Activated CD4-positive, alpha-beta T cell treated with anti-CD3 and anti-CD28 coated beads, Interleukin-2, amount 10 ng/mL, durations not matched to agents 7 days and 5 days (primary cell): Measurements from ENCODE around the gene TSFM. TPM values are rescaled to one million over a fixed set of nuclear protein-coding genes. Genes with fewer than 3 reads are reported as not detected.

ENCODE experiments used
- CTCF ChIA-PET: fragments of 350-600 bp; sonication (Branson Sonifier 250); formaldehyde crosslinking; loops from one replicate; lab custom pipeline; 2021; ENCODE audit warnings: antibody characterized with exemption; lab: Charles Lee
- POLR2A ChIA-PET: fragments of 350-600 bp; sonication (Branson Sonifier 250); formaldehyde crosslinking; loops from one replicate; lab custom pipeline; 2021; ENCODE audit warnings: antibody characterized with exemption; lab: Charles Lee
- DNase-seq: peaks from one replicate; pipeline ENCODE4 v3.0.0-alpha.2; 2020
- H3K27ac Mint-ChIP-seq: one replicate; pipeline ENCODE4 v1.8.0; 2021; ENCODE audit warnings: mild to moderate bottlenecking, moderate library complexity, mixed read lengths
- H3K27me3 Mint-ChIP-seq: one replicate; pipeline ENCODE4 v1.8.0; 2021; ENCODE audit warnings: mixed read lengths
- H3K36me3 Mint-ChIP-seq: one replicate; pipeline ENCODE4 v1.8.0; 2021; ENCODE audit warnings: low read depth, mixed read lengths
- H3K4me1 Mint-ChIP-seq: one replicate; pipeline ENCODE4 v1.8.0; 2021; ENCODE audit warnings: mixed read lengths
- H3K4me3 Mint-ChIP-seq: one replicate; pipeline ENCODE4 v1.8.0; 2021; ENCODE audit warnings: mild to moderate bottlenecking, moderate library complexity, mixed read lengths
- H3K9me3 Mint-ChIP-seq: one replicate; pipeline ENCODE4 v1.8.0; 2021; ENCODE audit warnings: mixed read lengths
- total RNA-seq, 2 experiments: library from RNA; stranded (reverse); gene quantifications; one replicate each; pipeline ENCODE4 v1.2.3, GENCODE V29; 2021

Gene TSFM
- total RNA-seq, 2 experiments from 2014 or later = 23.6 to 29.7 TPM

GRCh38 chr12:57759360-57759980, 23.1 kb upstream of the TSFM start:
- H3K9me3 Mint-ChIP-seq = no peaks in the 10 kb centered on the region
- ChIA-PET POLR2A (no interaction called here), CTCF (interaction anchor here (0.6 to 2.3 kb wide), 12 partner anchors 8 to 301 kb away, joined by 3 to 12 read pairs (median 3); partner anchors contain the start of genes CYP27B1 and TSFM)
- peaks cover 6% of the 10 kb centered on the region for H3K27me3 Mint-ChIP-seq
- DNase-seq = peak; percentile 61
- H3K4me3 Mint-ChIP-seq = no peak overlapping the region
- H3K36me3 Mint-ChIP-seq = peaks cover 20% of the 10 kb centered on the region
- H3K4me1 Mint-ChIP-seq = peaks cover 29% of the 10 kb centered on the region
- H3K27ac Mint-ChIP-seq = no peak overlapping the region

DNA sequence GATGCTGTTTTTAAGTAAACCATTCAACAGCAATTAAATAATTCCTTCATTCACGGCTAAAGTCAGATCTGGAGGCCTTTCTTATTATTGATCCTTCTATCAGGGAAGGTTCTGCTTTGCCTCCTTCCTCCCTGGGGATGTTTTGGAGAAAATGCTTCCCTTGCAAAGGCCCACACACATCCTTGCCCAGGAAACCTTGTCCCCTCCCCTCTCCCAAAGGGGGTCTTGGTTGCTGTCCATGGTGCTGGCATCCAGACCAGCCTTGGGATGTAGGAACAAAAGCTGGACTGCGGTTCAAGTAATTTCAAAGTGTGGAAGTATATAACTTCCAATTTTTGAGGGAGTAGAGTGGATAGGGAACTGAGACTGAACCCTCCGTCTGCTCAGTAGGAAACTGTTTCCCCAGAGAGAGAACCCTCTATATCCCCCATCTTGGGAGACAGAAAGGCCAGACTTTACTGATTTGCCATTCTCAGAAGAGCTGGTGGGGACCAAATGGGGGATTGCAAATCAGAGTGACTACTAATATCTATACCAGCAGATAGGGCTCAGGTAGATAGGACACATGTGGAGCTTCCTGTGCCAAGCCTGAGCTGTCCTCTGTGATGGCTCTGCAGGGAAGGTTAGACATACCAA, 22.1 kb upstream of the TSFM start:
- ChIA-PET POLR2A (no interaction called here), CTCF (interaction anchor here (1.3 to 2.3 kb wide), 5 partner anchors 10 to 302 kb away, joined by 3 to 7 read pairs (median 4); partner anchors contain the start of gene TSFM)
- Mint-ChIP-seq H3K9me3 (no peaks in the 10 kb centered on the region), H3K27me3 (peaks cover 10% of the 10 kb centered on the region), H3K4me3 (no peak overlapping the region), H3K27ac (no peak overlapping the region), H3K36me3 (peaks cover 20% of the 10 kb centered on the region), H3K4me1 (peaks cover 37% of the 10 kb centered on the region)
- DNase-seq = no peak

GRCh38 chr12:57761391-57761998, 21.1 kb upstream of the TSFM start:
- H3K36me3 Mint-ChIP-seq = peaks cover 20% of the 10 kb centered on the region
- H3K4me3 Mint-ChIP-seq = no peak overlapping the region
- no peak overlapping the region for H3K27ac Mint-ChIP-seq
- H3K4me1 Mint-ChIP-seq = peaks cover 41% of the 10 kb centered on the region
- ChIA-PET CTCF (interaction anchor here (1.1 to 1.2 kb wide), 2 partner anchors 17 to 104 kb away, joined by 3 read pairs; partner anchors contain the start of gene TSPAN31), POLR2A (no interaction called here)
- DNase-seq = no peak
- H3K27me3 Mint-ChIP-seq = peaks cover 15% of the 10 kb centered on the region
- no peaks in the 10 kb centered on the region for H3K9me3 Mint-ChIP-seq

DNA sequence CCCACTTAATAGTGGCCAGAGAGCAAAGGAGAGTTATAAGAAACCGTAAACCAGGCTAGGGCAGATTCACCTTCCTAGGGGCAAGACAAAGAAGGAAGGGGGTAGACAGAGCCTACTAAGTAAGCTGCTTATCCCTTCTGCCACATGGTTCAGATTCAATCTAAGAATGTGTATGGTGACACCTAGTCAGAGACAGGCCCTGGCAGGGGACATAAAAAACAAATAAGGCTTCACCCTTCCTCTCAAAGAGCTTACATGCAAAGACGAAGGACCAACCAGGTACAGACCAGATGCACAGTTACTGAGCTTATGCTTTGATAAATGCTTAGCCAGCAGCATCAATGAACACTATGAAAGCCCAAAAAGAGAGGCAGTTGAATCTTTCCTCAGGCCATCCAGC, 20.1 kb upstream of the TSFM start:
- POLR2A ChIA-PET = no interaction called here
- CTCF ChIA-PET = interaction anchor here (0.6 to 1.2 kb wide), 3 partner anchors 10 to 103 kb away, joined by 3 to 5 read pairs (median 3); partner anchors contain the start of genes EEF1AKMT3 and METTL1
- Mint-ChIP-seq H3K9me3 (no peaks in the 10 kb centered on the region), H3K27me3 (peaks cover 17% of the 10 kb centered on the region), H3K4me1 (peaks cover 39% of the 10 kb centered on the region), H3K36me3 (peaks cover 14% of the 10 kb centered on the region), H3K4me3 (no peak overlapping the region), H3K27ac (no peak overlapping the region)
- DNase-seq = no peak

DNA sequence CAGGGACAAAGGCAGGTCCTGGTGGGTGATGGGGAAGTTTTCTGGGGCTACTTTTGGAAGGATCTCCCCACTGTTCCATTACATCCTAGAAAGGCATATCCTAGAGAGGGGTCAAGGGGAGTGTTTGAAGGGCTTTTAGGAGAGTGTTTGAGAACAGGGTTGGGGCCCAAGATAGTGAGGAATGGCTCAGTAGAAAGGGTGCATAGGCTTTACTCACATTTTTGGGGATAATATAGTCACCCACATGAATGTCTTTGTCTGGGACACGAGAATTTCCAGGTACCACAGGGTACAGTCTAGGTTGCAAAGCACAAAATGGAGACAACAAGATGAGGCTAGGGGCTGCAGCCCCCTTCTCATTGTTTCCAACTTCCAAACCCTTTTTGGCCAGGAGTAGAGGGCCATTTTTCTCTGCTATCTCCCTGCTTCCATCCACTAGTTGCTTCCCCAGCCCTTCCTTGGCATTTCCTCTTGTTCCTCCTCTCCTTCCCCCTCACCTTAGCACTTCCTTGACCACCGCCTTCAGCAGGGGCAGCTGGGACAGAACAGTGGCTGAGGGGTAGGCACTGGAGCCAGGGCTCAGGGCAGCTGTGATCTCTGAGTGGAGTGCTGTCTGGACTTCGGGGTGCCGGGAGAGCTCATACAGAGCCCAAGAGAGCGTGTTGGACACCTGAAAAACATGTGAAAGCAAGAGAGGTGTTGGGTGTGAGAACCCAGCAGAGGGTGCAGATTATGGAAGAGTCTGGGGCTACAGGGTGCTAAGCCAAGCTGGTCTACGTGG, 18.5 kb upstream of the TSFM start:
- H3K4me3 Mint-ChIP-seq = peak overlapping the region; percentile 77
- peaks cover 13% of the 10 kb centered on the region for H3K36me3 Mint-ChIP-seq
- no peak for DNase-seq
- ChIA-PET POLR2A (no interaction called here), CTCF (interaction anchor here (1.0 to 5.8 kb wide), 7 partner anchors 8 to 142 kb away, joined by 3 to 56 read pairs (median 4); partner anchors contain the start of genes CDK4, MARCHF9, TSFM and TSPAN31)
- peak overlapping the region; percentile 65 for H3K27ac Mint-ChIP-seq
- no peaks in the 10 kb centered on the region for H3K9me3 Mint-ChIP-seq
- H3K4me1 Mint-ChIP-seq = peaks cover 36% of the 10 kb centered on the region
- peaks cover 17% of the 10 kb centered on the region for H3K27me3 Mint-ChIP-seq

- Mint-ChIP-seq H3K4me3 (peak overlapping the region; percentile 77), H3K9me3 (no peaks in the 10 kb centered on the region), H3K27me3 (peaks cover 17% of the 10 kb centered on the region), H3K36me3 (peaks cover 11% of the 10 kb centered on the region), H3K4me1 (peaks cover 32% of the 10 kb centered on the region), H3K27ac (peak overlapping the region; percentile 65)
- POLR2A ChIA-PET = no interaction called here
- CTCF ChIA-PET = interaction anchor here (1.0 to 5.8 kb wide), 7 partner anchors 9 to 139 kb away, joined by 3 to 56 read pairs (median 4); partner anchors contain the start of genes CDK4, MARCHF9, TSFM and TSPAN31
- DNase-seq = no peak
Measured at GRCh38 chr12:57764662-57765002, 18.0 kb upstream of the TSFM start.

DNA sequence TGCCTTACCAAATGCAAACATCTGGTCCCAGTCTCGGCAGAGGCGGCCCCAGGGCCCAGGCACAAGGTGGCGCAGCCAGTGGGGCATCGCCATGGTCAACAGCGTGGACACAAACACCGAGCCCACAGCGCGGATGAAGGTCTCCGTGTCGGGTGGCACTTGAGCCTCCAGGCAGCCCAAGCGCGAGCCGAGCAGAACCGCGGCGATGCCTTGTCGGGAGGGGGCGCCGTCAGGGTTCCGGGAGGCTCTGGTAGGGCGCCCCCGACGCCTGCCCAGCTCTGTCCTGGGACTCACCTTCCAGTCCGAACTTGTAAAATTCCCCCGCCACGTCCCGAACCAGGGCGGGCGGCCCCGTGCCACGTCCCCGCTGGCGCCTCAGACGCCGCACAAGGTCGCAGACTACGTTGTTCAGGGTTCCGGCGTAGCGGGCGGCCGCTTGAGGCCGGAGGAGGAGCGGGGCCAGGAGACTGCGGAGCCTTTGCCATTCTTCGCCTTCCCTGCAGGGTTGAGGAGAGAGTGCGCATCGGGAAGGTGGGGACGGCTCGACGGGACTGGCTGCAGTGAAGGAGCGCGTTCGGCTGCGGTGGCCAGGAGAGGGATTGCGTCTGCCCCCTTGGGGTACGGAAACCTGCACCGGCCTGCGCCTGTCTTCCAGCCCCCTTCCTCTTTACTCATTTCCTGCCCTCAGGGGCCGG, 17.4 kb upstream of the TSFM start:
- peak; percentile 49 for DNase-seq
- Mint-ChIP-seq H3K4me1 (peaks cover 33% of the 10 kb centered on the region), H3K36me3 (peaks cover 11% of the 10 kb centered on the region), H3K4me3 (peak overlapping the region; percentile 77), H3K27me3 (peaks cover 17% of the 10 kb centered on the region), H3K9me3 (no peaks in the 10 kb centered on the region), H3K27ac (peak overlapping the region; percentile 65)
- ChIA-PET POLR2A (no interaction called here), CTCF (interaction anchor here (0.6 to 5.8 kb wide), 11 partner anchors 9 to 306 kb away, joined by 3 to 56 read pairs (median 3); partner anchors contain the start of genes CDK4, MARCHF9, TSFM and TSPAN31)

GRCh38 chr12:57765698-57766463, 16.7 kb upstream of the TSFM start:
- Mint-ChIP-seq H3K4me1 (peaks cover 39% of the 10 kb centered on the region), H3K9me3 (no peaks in the 10 kb centered on the region), H3K27ac (no peak overlapping the region), H3K4me3 (peak overlapping the region; percentile 77), H3K27me3 (peaks cover 17% of the 10 kb centered on the region), H3K36me3 (peaks cover 11% of the 10 kb centered on the region)
- no peak for DNase-seq
- CTCF ChIA-PET = interaction anchor here (0.6 to 5.8 kb wide), 10 partner anchors 9 to 307 kb away, joined by 3 to 56 read pairs (median 3); partner anchors contain the start of genes MARCHF9 and TSFM
- POLR2A ChIA-PET = no interaction called here

- ChIA-PET CTCF (interaction anchor here (0.6 to 5.8 kb wide), 10 partner anchors 7 to 308 kb away, joined by 3 to 56 read pairs (median 4); partner anchors contain the start of gene MARCHF9), POLR2A (no interaction called here)
- H3K4me3 Mint-ChIP-seq = peak within 1 kb of the TSS; percentile 77
- H3K4me1 Mint-ChIP-seq = peaks cover 46% of the 10 kb centered on the region
- H3K9me3 Mint-ChIP-seq = no peaks in the 10 kb centered on the region
- no peak for DNase-seq
- no peak within 1 kb of the TSS for H3K27ac Mint-ChIP-seq
- peaks cover 17% of the 10 kb centered on the region for H3K27me3 Mint-ChIP-seq
- H3K36me3 Mint-ChIP-seq = peaks cover 14% of the 10 kb centered on the region
Measured at GRCh38 chr12:57766464-57767304, 15.9 kb upstream of the TSFM start, which contains the start of gene CYP27B1. CYP27B1 (minus strand) TSS chr12:57767078; CDS start chr12:57767041, 37 bp downstream.

GRCh38 chr12:57767305-57767698, 15.3 kb upstream of the TSFM start:
- no peaks in the 10 kb centered on the region for H3K9me3 Mint-ChIP-seq
- ChIA-PET POLR2A (no interaction called here), CTCF (interaction anchor here (1.0 to 5.8 kb wide), 7 partner anchors 8 to 187 kb away, joined by 3 to 56 read pairs (median 4); partner anchors contain the start of genes MARCHF9 and TSFM)
- no peak overlapping the region for H3K27ac Mint-ChIP-seq
- no peak overlapping the region for H3K4me3 Mint-ChIP-seq
- no peak for DNase-seq
- H3K36me3 Mint-ChIP-seq = peaks cover 17% of the 10 kb centered on the region
- peaks cover 17% of the 10 kb centered on the region for H3K27me3 Mint-ChIP-seq
- H3K4me1 Mint-ChIP-seq = peaks cover 49% of the 10 kb centered on the region
